H1 (cell line): ENCODE measurements around the gene SPDYE6. TPM values are rescaled to one million over a fixed set of nuclear protein-coding genes. Genes with fewer than 3 reads are reported as not detected.

ENCODE experiments used
- CTCF ChIA-PET: fragments of 300-600 bp; sonication (Branson Sonifier 250); formaldehyde crosslinking; loops from one replicate; lab custom pipeline; 2021; ENCODE audit not compliant: partially characterized antibody; lab: Charles Lee
- POLR2A ChIA-PET: fragments of 300-600 bp; sonication (Branson Sonifier 250); formaldehyde crosslinking; loops from one replicate; lab custom pipeline; 2021; ENCODE audit warnings: inconsistent platforms; ENCODE audit not compliant: partially characterized antibody; lab: Charles Lee
- DNase-seq, 2 experiments: peaks; one replicate each; pipeline versions ENCODE4 v3.0.0 to v3.0.0-alpha.2; 2010 to 2022; ENCODE audit warnings: low spot score in 2 of 2, low read depth in 1 of 2, mixed read lengths in 1 of 2
- FAIRE-seq: peaks from 2 replicates; lab custom pipeline; 2011; peaks lifted over from hg19 to GRCh38; lab: Jason Lieb, UNC
- H2AFZ ChIP-seq: 2 replicates; pipeline ENCODE4 v1.8.1; 2012; ENCODE audit warnings: low read length, inconsistent platforms
- H2AK5ac ChIP-seq: 2 replicates; pipeline ENCODE4 v1.6.1; 2013; ENCODE audit warnings: low read depth, low read length
- H2BK120ac ChIP-seq: replicated peaks from 2 replicates; pipeline ENCODE3; 2013; ENCODE audit warnings: low read depth, low read length, inconsistent platforms
- H2BK12ac ChIP-seq: 2 replicates; pipeline ENCODE4 v1.6.1; 2013; ENCODE audit warnings: low read depth, low read length
- H2BK15ac ChIP-seq: 2 replicates; pipeline ENCODE4 v1.6.1; 2013; ENCODE audit warnings: low read length
- H2BK20ac ChIP-seq: 2 replicates; pipeline ENCODE4 v1.6.1; 2013; ENCODE audit warnings: low read length
- H2BK5ac ChIP-seq: 2 replicates; pipeline ENCODE4 v1.6.1; 2013; ENCODE audit warnings: low read depth, low read length
- H3K14ac ChIP-seq: 2 replicates; pipeline ENCODE4 v1.6.1; 2013; ENCODE audit warnings: inconsistent platforms; ENCODE audit not compliant: insufficient read length
- H3K18ac ChIP-seq: 2 replicates; pipeline ENCODE4 v1.6.1; 2013; ENCODE audit warnings: low read length; ENCODE audit errors: extremely low read depth
- H3K23ac ChIP-seq: 2 replicates; pipeline ENCODE4 v1.6.1; 2013; ENCODE audit warnings: inconsistent platforms; ENCODE audit not compliant: insufficient read length
- H3K23me2 ChIP-seq: 2 replicates; pipeline ENCODE4 v1.6.1; 2013; ENCODE audit warnings: low read depth, low read length
- H3K27ac ChIP-seq: 2 replicates; pipeline ENCODE4 v1.6.1; 2011; ENCODE audit warnings: low read depth, low read length, inconsistent platforms
- H3K27me3 ChIP-seq, 4 experiments: replicated peaks in 1 of 4; 1 replicate in 1 of 4; 2 replicates in 3 of 4; pipeline versions ENCODE4 v1.6.1 to v1.8.1; 2011 to 2013; ENCODE audit warnings: low read length in 3 of 4, mild to moderate bottlenecking in 3 of 4, inconsistent platforms in 2 of 4, mixed read lengths in 2 of 4, moderate library complexity in 1 of 4; ENCODE audit not compliant: control insufficient read depth in 3 of 4, insufficient read depth in 3 of 4; ENCODE audit errors: extremely low read depth in 1 of 4
- H3K36me3 ChIP-seq, 4 experiments: 2 replicates each; pipeline versions ENCODE4 v1.6.1 to v1.8.1; 2011 to 2013; ENCODE audit warnings: mild to moderate bottlenecking in 4 of 4, low read length in 3 of 4, moderate library complexity in 2 of 4, control low read depth in 1 of 4, inconsistent platforms in 1 of 4; ENCODE audit not compliant: insufficient read depth in 4 of 4, control insufficient read depth in 2 of 4
- H3K4ac ChIP-seq: replicated peaks from 2 replicates; pipeline ENCODE3; 2013; ENCODE audit warnings: low read length, low read depth, mixed read lengths, inconsistent platforms; ENCODE audit not compliant: insufficient read length
- H3K4me1 ChIP-seq, 4 experiments: replicated peaks in 1 of 4; 1 replicate in 1 of 4; 2 replicates in 3 of 4; pipeline versions ENCODE4 v1.6.1 to v1.8.1; 2011 to 2013; ENCODE audit warnings: low read length in 3 of 4, inconsistent platforms in 2 of 4, mixed read lengths in 1 of 4; ENCODE audit not compliant: insufficient read depth in 4 of 4, control insufficient read depth in 3 of 4
- H3K4me2 ChIP-seq, 2 experiments: 2 replicates each; pipeline versions ENCODE4 v1.6.1 to v1.8.1; 2011 to 2013; ENCODE audit warnings: low read depth in 2 of 2, low read length in 2 of 2, control low read depth in 1 of 2, inconsistent platforms in 1 of 2, mild to moderate bottlenecking in 1 of 2; ENCODE audit not compliant: insufficient read depth in 1 of 2
- H3K4me3 ChIP-seq, 4 experiments: fragments of 200-600, 300-600 bp in 1 of 4; sonication (generic), shearing (Covaris generic), sonication (Bioruptor Twin) in 1 of 4; 2 replicates each; pipeline versions ENCODE4 v1.5.1 to v1.8.1; 2011 to 2016; ENCODE audit warnings: low read length in 4 of 4, low read depth in 3 of 4, control low read depth in 2 of 4, inconsistent platforms in 2 of 4, mild to moderate bottlenecking in 2 of 4, mixed read lengths in 1 of 4, moderate library complexity in 1 of 4; ENCODE audit not compliant: insufficient read depth in 2 of 4; ENCODE audit errors: extremely low read depth in 1 of 4
- H3K56ac ChIP-seq: replicated peaks from 2 replicates; pipeline ENCODE3; 2013; ENCODE audit warnings: low read depth, mild to moderate bottlenecking, mixed read lengths, low read length, inconsistent platforms; ENCODE audit not compliant: insufficient read length
- H3K79me1 ChIP-seq: 2 replicates; pipeline ENCODE4 v1.6.1; 2013; ENCODE audit warnings: low read depth, low read length, control low read depth
- H3K79me2 ChIP-seq, 2 experiments: 2 replicates each; pipeline versions ENCODE4 v1.6.1 to v1.8.1; 2012 to 2013; ENCODE audit warnings: low read length in 2 of 2, mild to moderate bottlenecking in 2 of 2, inconsistent platforms in 1 of 2; ENCODE audit not compliant: insufficient read depth in 2 of 2, control insufficient read depth in 1 of 2
- H3K9ac ChIP-seq, 4 experiments: replicated peaks in 1 of 4; 1 replicate in 1 of 4; 2 replicates in 3 of 4; pipeline versions ENCODE4 v1.6.1 to v1.8.1; 2011 to 2013; ENCODE audit warnings: low read depth in 3 of 4, low read length in 3 of 4, control low read depth in 2 of 4, mild to moderate bottlenecking in 2 of 4, moderate library complexity in 2 of 4, inconsistent platforms in 1 of 4; ENCODE audit errors: extremely low read depth in 1 of 4
- H3K9me3 ChIP-seq, 2 experiments: 2 replicates each; pipeline versions ENCODE4 v1.6.1 to v1.8.1; 2012 to 2013; ENCODE audit warnings: mild to moderate bottlenecking in 2 of 2, moderate library complexity in 2 of 2, control low read depth in 1 of 2, inconsistent platforms in 1 of 2, low read depth in 1 of 2, low read length in 1 of 2, mixed read lengths in 1 of 2; ENCODE audit not compliant: insufficient read depth in 2 of 2
- H4K20me1 ChIP-seq, 2 experiments: replicated peaks in 1 of 2; 2 replicates each; pipeline versions ENCODE3 to v1.8.1; 2011 to 2013; ENCODE audit warnings: inconsistent platforms in 2 of 2, low read length in 2 of 2, mild to moderate bottlenecking in 1 of 2; ENCODE audit not compliant: insufficient read depth in 2 of 2, control insufficient read depth in 1 of 2
- H4K5ac ChIP-seq: 2 replicates; pipeline ENCODE4 v1.6.1; 2013; ENCODE audit warnings: low read length, low read depth, mixed read lengths, inconsistent platforms; ENCODE audit not compliant: insufficient read length
- H4K8ac ChIP-seq: 2 replicates; pipeline ENCODE4 v1.8.0; 2013; ENCODE audit warnings: mild to moderate bottlenecking, moderate library complexity, low read length, inconsistent platforms; ENCODE audit not compliant: insufficient read depth; ENCODE audit errors: extremely low read depth
- H4K91ac ChIP-seq: replicated peaks from 2 replicates; pipeline ENCODE3; 2013; ENCODE audit warnings: low read length, mixed read lengths, inconsistent platforms; ENCODE audit not compliant: insufficient read length
- BACH1 ChIP-seq: IDR thresholded peaks from 2 replicates; pipeline ENCODE4 v1.6.1; 2012; ENCODE audit warnings: low read length, improper control_type of control experiment
- BCL11A ChIP-seq, 2 experiments: IDR thresholded peaks; one replicate each; pipeline ENCODE4 v1.6.1; 2011; ENCODE audit warnings: low read depth in 2 of 2, low read length in 2 of 2, mild to moderate bottlenecking in 2 of 2
- BRCA1 ChIP-seq: IDR thresholded peaks from 2 replicates; pipeline ENCODE4 v1.6.1; 2012; ENCODE audit warnings: low read depth, low read length, improper control_type of control experiment
- CEBPB ChIP-seq: IDR thresholded peaks from 2 replicates; pipeline ENCODE4 v1.6.1; 2012; ENCODE audit warnings: low read depth, low read length
- CREB1 ChIP-seq: IDR thresholded peaks from 2 replicates; pipeline ENCODE4 v1.6.1; 2012; ENCODE audit warnings: inconsistent platforms
- E2F6 ChIP-seq: IDR thresholded peaks from 2 replicates; pipeline ENCODE4 v1.6.1; 2012; ENCODE audit warnings: inconsistent platforms
- KDM4A ChIP-seq: IDR thresholded peaks from one replicate; pipeline ENCODE4 v1.7.1; 2012; ENCODE audit warnings: low read depth, mild to moderate bottlenecking, moderate library complexity, low read length, inconsistent platforms; ENCODE audit not compliant: severe bottlenecking
- KDM5A ChIP-seq: fragments of 200-600 bp; IDR thresholded peaks from 2 replicates; pipeline ENCODE4 v1.7.1; 2012; ENCODE audit warnings: mild to moderate bottlenecking, low read length, inconsistent platforms, mixed read lengths
- NANOG ChIP-seq: IDR thresholded peaks from 2 replicates; pipeline ENCODE4 v1.6.1; 2011; ENCODE audit warnings: low read length, low read depth, mild to moderate bottlenecking, inconsistent platforms; ENCODE audit not compliant: insufficient read depth, poor library complexity, severe bottlenecking
- POLR2A ChIP-seq, 2 experiments: IDR thresholded peaks; 1 replicate in 1 of 2; 2 replicates in 1 of 2; pipeline ENCODE4 v1.6.1; 2011; ENCODE audit warnings: low read depth in 2 of 2, low read length in 2 of 2, mild to moderate bottlenecking in 2 of 2; ENCODE audit errors: control extremely low read depth in 1 of 2
- POU5F1 ChIP-seq: IDR thresholded peaks from 2 replicates; pipeline ENCODE4 v1.6.1; 2011; ENCODE audit warnings: low read depth, mild to moderate bottlenecking, low read length, moderate library complexity
- RXRA ChIP-seq: IDR thresholded peaks from 2 replicates; pipeline ENCODE4 v1.6.1; 2011; ENCODE audit warnings: low read depth, mild to moderate bottlenecking, low read length, moderate library complexity; ENCODE audit not compliant: insufficient read depth
- SIN3A ChIP-seq, 2 experiments: IDR thresholded peaks in 1 of 2; conservative IDR thresholded peaks in 1 of 2; 2 replicates each; pipeline ENCODE4 v1.6.1; 2011 to 2012; ENCODE audit warnings: low read length in 2 of 2, improper control_type of control experiment in 1 of 2, low read depth in 1 of 2, mild to moderate bottlenecking in 1 of 2
- SIRT6 ChIP-seq: IDR thresholded peaks from one replicate; pipeline ENCODE4 v1.7.1; 2012; ENCODE audit warnings: low read length, inconsistent platforms
- WGBS, 2 experiments: shearing (Covaris generic) in 1 of 2; methylation state at CpG; one replicate each; pipeline versions ENCODE4 v1.1.6 to v1.1.7; 2013 to 2015; ENCODE audit warnings: low lambda C conversion rate in 2 of 2, mixed read lengths in 2 of 2, inconsistent platforms in 1 of 2, low coverage in 1 of 2, missing lambda C conversion rate in 1 of 2; ENCODE audit not compliant: insufficient replicate concordance in 2 of 2, insufficient coverage in 1 of 2, insufficient read length in 1 of 2; ENCODE audit errors: extremely low coverage in 1 of 2, missing lambda C conversion rate in 1 of 2; 5-methylcytosine and 5-hydroxymethylcytosine counted together
- polyA plus RNA-seq, 7 experiments: library from polyadenylated mRNA; depleted of rRNA in 3 of 7; stranded (reverse) in 5 of 7; unstranded in 2 of 7; fragments of >200 nt in 5 of 7; fragments of 200-250 nt in 2 of 7; gene quantifications; 1 replicate in 5 of 7; 2 replicates in 1 of 7; 4 replicates in 1 of 7; pipeline versions ENCODE4 v1.2.1 to v1.2.3, GENCODE V29; 2011 to 2013; ENCODE audit warnings: missing spikeins in 2 of 7, mixed read lengths in 2 of 7
- total RNA-seq: library from RNA; stranded (reverse); fragmentation: NEBNext Ultra II Directional; extraction: Animal tissue kit (Norgen Biotek cat#: 25700); gene quantifications from 2 replicates; pipeline ENCODE4 v1.2.1, GENCODE V29; 2021

Gene SPDYE6
- total and polyA plus RNA-seq, 2 of the 8 experiments (the other 6 are each of a cell fraction or from before 2014, with no cell fraction given), result not detected

- H3K4ac ChIP-seq, result no peak overlapping the region
- ChIA-PET CTCF (interaction anchor here (1.2 to 11.4 kb wide), 8 partner anchors 9 to 107 kb away, joined by 3 to 118 read pairs (median 4); partner anchors contain the start of gene PRKRIP1), POLR2A (interaction anchor here (0.8 kb wide), 1 partner anchor 23 kb away, joined by 3 read pairs; no protein-coding TSS in a partner anchor)
- H2BK20ac ChIP-seq, result no peak overlapping the region
- peaks cover 0 to 5% (median 0%) of the 10 kb centered on the region in 4 experiments; a peak in 2 of 8 replicates for H3K36me3 ChIP-seq
- H4K8ac ChIP-seq, result no peak overlapping the region; the same call in 1 of the 2 replicates
- H3K4me3 ChIP-seq, result no peak overlapping the region
- H3K18ac ChIP-seq, result no peak overlapping the region
- H2AK5ac ChIP-seq, result no peak overlapping the region
- H3K56ac ChIP-seq, result no peak overlapping the region
- H2BK15ac ChIP-seq, result no peak overlapping the region
- no peak for DNase-seq
- no peak overlapping the region for H3K4me2 ChIP-seq
- no peak overlapping the region for H3K9ac ChIP-seq
- H3K23me2 ChIP-seq, result no peaks in the 10 kb centered on the region
- no peak overlapping the region for H3K27ac ChIP-seq
- no peak overlapping the region for H4K91ac ChIP-seq
- H4K20me1 ChIP-seq, result peaks cover 1 to 2% of the 10 kb centered on the region in 2 experiments
- no peak overlapping the region for H2BK5ac ChIP-seq
- no peak overlapping the region for H4K5ac ChIP-seq
- H3K79me1 ChIP-seq, result no peaks in the 10 kb centered on the region; the same call in 1 of the 2 replicates
- no peak overlapping the region for H2BK12ac ChIP-seq
- H2AFZ ChIP-seq, result no peak overlapping the region
- no peak for FAIRE-seq
- no peak overlapping the region for H3K14ac ChIP-seq
- WGBS, 2 experiments, result 94% methylated on average over 6 of the region's 6 CpGs; no CpG with 5 or more reads in 1 of the 2 experiments
- H2BK120ac ChIP-seq, result no peak overlapping the region
- no peaks in the 10 kb centered on the region for H3K4me1 ChIP-seq
- H3K27me3 ChIP-seq, result no peaks in the 10 kb centered on the region
- no peaks in the 10 kb centered on the region for H3K79me2 ChIP-seq
- H3K23ac ChIP-seq, result no peak overlapping the region
- no peaks in the 10 kb centered on the region for H3K9me3 ChIP-seq
- TF ChIP-seq POLR2A (IDR thresholded peaks at IDR 0.05; ENCODE audit: control extremely low read depth in 1 of 2, low read depth in 2 of 2, low read length in 2 of 2) (no peak), BCL11A (IDR thresholded peaks at IDR 0.05; ENCODE audit: low read depth in 2 of 2, low read length in 2 of 2) (no peak), CEBPB (no peak), NANOG (no peak), POU5F1 (no peak), SIRT6 (no peak), BRCA1 (no peak), BACH1 (no peak), KDM5A (no peak), KDM4A (no peak), E2F6 (no peak), CREB1 (no peak), SIN3A (conservative IDR thresholded peaks at IDR 0.05 in 1 of 2, IDR thresholded peaks at IDR 0.05 in 1 of 2; ENCODE audit: low read depth in 1 of 2, low read length in 2 of 2) (no peak), RXRA (no peak)
Measured at GRCh38 chr7:102387064-102387463, 30.8 kb upstream of the SPDYE6 start.
